CD4-positive, alpha-beta T cell treated with Interferon alpha-2 for 1 hour (primary cell): Measurements from ENCODE around the gene RHOG.
A peak's percentile ranks its signal among the peaks of the same experiment; 100 is the strongest.

Experiments
- DNase-seq, 2 donors: peaks; one replicate each; pipeline ENCODE4 v3.0.0-alpha.2; 2020 to 2022

Gene RHOG

DNA sequence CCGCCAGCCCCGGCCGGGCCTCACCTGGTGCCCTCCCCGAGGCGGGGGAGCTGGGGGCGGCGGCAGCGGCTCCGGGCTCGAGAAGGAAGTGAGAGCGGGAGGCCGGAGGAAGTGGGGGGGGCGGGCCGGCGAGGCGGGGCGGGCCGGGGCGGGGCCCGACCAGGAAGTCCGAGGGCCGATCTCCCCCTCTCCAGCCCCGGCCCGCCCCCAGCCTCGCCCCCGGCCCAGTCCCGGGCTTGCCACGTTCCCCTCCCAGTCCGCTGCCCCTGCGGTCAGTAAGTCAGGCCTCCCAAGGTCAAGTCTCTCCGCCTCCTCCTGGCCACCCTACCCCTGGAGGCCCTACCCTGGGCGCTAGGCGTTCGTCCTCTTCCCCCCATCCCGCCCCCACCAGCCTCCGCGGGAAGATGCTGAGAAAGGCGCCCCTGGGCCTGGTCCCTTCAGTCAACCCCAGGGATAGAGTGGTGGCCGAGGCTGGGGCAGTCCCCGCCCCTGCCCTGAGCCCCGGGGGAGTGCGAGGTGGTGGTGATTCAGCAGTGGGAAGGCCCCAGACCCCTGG is at the start of gene RHOG:
TSS of gene RHOG (minus strand) at position 90 of the 556 bp plus-strand sequence. CDS start 12,821 bp downstream, outside the sequence.
- no peak for DNase-seq

DNA sequence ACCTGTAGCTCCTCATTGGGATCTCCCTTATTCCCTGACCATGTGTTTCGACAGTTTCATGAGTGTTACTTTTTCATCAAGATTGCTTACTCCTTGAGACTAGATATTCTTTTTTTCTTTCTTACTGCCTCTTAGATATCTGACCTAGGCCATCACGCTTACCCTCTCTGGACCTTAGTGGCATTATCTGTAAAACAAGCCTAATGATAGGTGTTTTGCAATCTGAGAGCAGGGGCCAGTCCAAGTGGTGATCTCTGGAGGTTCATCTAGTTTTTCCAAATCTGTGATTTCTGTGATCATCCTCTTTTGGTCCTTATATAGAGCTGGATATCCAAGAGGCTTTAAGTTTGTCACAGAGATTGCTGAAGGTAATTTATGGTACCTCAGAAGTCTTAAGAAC is 49.3 kb upstream of the RHOG start:
- no peak for DNase-seq

DNA sequence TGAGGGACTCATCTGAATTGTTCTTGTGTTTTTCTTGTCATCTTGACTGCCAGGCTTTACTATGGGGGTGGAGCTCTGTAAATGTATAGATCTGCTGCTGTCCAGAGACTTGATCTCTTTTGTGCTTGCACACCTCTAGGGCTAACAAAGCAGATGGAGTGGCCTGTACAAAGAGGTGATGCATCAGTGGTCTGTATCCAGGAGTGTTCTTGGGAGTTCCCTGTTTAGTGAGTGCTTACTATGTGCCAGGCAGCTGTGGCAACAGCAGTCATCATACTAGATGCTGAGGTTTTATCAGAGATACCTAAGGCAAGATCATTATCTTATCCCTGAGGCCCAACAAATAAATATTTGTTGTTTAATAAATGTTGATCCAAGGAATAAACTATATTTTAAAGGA is 48.1 kb upstream of the RHOG start:
- DNase-seq = no peak

DNA sequence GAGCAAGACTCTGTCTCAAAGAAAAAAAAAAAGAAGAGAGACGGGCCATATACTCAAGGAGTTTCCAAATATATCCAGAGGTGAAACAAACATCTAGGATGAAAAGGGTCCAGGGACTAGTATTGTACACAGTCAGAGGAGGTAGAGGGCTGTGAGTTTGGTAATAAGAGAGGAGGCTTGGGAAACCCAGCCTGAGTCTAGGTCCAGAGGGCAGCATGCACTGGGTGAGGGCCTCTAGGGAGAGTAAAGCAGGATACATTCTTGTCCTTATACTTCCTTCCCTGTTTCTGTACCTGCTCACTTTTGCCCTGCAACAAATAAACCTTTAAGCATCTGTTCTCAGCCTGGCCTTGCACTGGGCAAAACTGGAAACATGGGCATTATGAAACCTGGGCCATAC is 46.2 kb upstream of the RHOG start:
- no peak for DNase-seq

DNA sequence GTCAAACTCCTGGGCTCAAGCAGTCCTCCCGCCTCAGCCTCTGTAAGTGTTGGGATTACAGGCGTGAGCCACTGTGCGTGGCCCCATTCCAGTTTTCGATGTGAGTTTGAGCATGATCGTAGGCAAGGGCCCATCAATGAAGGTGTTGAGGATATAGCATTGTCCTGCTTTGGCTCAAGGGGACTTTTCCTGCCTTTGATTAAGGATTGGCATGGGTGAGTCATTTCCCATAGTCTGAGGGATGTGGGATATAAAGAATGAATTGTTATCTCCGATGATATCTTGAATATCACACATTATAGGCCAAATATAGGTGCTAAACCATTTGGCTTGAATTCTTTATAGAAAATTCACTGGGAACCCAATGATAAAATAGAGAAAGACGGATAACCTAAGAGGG is 45.1 kb upstream of the RHOG start:
- no peak for DNase-seq

DNA sequence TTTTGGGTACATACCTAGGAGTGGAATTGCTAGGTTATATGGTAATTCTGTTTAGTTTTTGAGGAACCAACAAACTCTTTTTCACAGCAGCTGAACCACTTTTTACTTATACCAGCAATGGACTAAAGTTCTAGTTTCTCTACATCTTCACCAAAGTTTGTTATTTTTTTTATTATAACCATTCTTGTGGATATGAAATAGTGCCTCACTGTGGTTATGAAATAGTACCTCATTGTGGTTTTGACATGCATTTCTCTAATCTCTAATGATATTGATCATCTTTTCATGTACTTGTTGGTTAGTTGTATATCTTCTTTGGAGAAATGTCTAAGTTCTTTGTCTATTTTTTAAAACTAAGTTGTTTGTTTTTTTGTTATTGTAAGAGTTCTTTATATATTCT is 41.9 kb upstream of the RHOG start:
- peak in 1 of 2 donors; percentile 36 for DNase-seq

DNA sequence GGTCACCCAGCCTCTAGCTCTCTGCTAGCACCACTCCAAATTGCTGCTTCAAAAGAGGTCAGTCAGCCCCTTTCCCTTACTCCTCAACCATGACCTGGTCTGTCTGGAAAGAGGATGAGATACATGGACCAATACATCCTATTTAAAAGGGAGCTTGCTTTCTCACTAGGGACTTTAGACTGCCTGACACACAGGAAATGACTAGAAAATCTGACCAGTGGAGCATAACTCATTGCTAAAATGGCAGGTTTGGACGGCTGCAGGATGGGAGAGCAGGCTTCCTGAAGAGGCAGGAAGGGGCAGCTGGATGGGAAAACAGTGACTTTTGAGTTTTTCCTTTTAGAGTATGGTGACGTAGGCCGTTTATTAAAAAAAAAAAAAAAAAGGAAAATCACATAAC is 40.0 kb upstream of the RHOG start:
- no peak for DNase-seq

DNA sequence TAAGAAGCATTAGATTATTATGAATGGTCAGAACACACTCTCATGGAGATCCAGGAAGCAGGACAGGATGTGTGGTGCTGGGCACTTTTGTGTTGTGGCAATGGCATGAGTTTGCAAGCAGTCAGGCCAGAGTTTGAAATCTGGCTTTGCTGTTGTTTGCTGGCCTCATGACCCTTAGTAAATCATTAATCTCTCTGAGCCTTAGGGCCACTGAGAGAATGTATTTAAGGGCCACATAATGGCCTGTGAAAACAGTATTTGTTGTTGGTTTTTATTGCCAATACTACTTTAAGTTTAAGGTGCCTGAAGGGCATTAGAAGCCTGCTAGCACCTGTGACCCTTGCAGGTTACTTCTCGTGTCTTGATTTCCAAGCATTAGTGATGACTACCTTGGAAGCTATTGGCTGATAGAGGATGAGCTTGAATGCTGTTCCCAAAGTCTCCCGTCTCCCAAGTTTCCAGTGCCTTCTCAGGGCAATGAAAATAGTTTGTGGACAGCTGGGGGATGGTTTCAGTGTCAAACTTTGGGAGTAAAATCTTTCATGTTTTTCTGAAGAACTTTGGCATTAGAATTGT is 39.3 kb upstream of the RHOG start:
- no peak for DNase-seq

DNA sequence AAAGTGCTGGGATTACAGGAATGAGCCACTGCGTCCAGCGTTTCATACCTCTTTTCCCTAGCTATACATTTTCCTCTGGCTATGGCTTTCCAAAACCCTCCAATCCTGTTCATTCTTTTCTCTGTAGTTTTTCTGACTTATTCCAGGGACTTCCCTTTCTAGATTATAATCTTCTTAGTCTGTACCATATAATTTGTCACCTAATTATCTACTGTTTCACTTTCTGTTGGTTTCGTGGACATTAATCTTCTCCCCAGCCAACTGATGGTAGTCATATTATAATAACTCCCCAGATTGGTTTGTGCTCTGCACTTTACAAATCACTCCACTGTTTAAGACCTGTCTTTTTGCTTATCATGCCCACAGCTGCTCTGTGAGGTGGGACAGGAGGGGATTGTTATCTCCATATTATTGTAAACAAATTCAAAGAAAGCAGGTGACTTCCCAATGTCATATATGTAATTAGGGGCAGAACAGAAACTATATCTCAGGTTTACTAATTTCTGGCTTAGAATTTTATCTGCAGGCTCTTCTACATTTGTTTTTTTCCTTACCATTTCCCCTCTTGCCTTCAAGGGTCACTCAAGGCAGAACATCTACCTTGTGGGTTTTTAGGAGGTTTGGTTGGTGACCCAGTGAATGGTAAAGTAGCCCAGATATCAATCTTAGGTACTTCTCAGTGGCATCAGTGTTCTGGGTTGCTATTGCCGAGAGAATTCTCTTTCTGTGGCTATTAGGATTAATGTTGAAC is 38.6 kb upstream of the RHOG start:
- peak in 1 of 2 donors; percentile 53 for DNase-seq

DNA sequence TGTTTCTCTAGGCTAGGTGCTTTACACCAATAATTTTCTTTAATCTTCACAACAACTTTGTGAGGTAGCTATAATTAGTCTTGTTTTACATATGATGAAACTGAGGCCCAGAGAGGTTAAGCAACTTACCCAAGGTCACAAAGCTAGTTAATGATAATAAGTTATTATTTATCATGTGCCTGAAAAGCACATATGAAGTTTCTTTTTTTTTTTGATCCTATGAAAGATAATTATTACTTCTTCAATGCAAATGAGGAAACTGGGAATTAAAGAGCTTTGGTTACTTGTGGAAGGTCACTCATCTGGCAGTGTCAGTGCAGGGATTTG is 37.5 kb upstream of the RHOG start:
- no peak for DNase-seq

DNA sequence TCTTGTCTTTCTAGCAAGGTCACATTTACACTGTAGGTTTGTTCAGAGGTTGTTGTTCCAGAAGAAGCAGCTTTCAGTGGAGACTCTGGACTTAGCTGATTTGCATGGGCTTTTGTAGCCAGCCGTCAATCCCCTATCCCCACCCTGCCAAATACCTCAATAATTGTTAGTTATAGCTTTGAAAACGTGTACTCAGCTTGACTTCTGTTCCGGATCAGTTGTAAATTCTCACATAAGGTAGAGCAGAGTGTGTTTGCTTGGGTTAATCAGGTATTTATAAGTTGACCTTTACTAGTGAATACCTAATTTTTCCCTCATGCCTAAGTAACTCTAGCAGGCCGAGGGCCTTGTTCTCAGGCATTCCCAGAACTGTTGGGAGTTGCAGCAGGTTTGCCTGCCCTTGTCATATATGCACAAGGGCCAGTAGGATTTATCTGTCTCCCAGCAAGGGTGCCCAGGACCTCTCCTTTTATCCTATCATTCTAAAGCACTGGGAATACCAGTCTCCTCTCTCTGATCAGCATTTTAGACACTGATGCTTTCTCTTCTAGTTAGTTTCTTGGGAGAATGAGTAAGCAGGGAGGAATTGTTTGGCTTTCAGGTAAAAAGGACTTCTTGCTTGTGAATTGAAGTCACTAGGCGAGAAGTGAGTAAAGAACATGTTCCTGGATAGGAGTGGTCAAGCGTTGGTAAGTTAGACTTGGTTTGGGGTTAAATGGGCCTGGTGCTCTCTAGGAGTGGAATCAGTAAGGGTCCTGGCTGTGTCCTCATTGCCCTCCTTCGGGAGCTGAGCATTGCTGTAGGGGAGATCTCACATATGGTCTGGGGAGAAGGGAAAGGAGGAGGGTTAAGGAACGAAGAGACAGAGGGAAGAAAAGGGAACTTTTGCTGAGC is 36.9 kb upstream of the RHOG start:
- DNase-seq = no peak

DNA sequence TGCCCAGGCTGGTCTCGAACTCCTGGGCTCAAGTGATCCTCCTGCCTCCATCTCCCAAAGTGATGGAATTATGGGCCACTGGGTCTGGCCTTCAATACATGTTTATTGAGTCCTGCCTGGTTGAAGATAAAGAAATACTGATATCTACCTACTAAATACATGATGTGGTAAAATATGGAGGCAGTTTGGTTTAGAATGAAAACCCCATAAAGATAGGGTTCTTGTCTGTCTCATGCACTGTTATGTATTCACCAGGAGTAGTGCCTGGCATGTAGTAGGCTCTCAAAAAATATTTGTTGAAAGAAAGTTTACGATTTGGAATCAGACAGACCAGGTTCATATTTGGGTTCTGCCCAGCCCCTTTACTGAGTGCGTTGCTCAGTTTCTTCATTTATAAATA is 35.9 kb upstream of the RHOG start:
- DNase-seq = no peak

DNA sequence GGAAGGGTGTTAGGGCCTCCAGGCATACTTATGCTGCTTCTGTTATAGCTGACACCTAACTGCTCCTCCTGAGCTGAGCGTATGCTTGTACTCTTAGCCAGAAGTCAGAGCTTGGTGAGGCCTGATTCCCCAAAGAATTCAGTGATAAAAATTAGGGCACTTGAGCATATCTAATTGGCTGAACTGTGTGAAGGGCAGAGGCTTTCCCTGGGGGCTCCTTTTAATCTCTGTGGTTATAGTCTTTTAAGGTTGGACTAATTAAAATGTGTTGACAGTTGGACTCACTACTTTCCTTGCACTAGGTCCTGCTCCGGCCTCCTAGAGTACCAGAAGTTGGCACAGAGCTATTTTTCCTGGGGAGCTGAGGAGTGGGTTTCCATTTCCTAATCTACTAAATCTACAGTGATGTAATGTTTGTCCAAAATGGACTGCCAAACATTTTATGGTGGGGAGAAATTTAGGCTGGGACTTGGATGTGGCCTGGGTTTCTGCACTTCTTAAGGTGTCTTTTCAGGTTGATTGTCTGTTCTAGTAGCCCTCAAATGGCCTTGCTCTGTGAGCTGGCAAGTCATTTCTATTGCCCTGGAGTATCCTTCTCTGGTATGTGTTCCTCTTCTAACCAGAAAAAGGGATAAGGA is 33.1 kb upstream of the RHOG start:
- DNase-seq = no peak

DNA sequence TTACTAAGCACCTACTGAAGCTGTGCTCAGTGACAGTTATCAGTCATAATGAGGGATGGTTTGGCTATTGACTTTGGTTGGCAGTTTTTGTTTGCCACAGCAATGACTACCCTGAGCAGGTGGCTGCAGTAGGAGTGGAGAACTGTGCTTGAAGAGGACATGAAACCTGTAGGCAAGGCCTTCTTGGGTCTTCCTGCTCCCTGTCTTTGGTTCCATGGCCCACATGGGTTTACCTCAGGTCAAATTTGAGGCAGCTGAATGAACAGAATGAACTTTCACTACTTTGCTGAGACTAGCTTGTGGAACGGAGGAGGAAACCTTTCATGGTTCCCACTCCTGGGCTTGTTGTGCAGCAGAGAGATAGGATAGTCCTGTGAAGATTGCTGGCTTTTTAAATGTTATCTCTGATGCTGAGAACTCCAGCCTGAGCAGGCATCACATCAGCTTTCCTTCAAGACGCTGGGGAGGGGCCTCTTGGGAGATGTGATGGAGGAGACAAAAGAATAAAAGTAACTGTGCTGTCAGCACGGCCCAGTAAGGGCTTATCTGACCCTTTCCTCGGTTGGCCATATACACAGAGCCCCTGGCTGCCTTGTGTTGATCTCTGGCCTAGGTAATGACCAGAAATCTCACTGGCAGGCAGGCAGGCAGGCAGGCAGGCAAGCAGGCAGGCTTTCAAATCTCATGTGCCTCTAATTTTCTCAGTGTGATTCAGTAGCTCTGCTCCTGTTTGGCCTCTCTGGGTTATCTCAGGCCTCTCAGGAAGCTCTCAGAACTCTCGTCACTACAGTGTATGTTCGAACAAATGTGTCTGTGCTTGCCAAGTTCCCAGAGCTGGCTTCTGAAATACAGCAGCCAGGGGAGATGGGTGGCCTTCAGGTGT is 26.7 kb upstream of the RHOG start:
- DNase-seq = no peak

DNA sequence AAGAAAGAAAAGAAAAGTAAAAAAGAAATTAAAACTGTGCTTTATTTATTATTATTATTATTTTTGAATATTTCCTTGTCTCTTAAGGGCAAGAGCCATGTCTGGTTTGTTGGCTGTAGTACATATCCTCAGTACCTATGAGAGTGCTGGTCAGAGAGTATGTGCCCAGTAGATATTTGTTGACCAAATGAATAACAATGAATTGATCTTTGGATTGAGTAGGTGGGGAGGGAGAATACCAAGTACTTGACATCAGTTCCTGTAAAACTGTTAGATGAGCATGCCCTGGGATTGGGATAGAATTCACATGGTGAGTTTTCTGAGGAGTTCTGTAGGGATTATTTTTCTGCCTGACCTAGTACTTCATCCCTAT is 26.1 kb upstream of the RHOG start:
- DNase-seq = no peak

DNA sequence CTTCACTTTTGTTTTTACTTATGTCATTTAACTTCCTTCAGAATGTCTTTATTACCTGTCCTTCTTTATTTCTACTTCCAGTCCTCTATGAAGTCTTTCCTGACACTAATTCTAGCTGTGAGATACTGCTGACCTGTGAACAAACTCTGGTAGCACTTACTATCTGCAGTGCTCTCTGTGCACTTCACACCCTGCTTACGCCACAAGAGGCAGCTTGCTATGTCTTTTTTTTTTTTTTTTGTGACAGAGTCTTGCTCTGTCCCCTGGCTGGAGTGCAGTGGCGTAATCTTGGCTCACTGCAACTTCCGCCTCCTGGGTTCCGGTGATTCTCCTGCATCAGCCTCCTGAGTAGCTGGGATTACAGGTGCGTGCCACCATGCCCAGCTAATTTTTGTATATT is 25.4 kb upstream of the RHOG start:
- DNase-seq = peak; percentile 29 to 35

DNA sequence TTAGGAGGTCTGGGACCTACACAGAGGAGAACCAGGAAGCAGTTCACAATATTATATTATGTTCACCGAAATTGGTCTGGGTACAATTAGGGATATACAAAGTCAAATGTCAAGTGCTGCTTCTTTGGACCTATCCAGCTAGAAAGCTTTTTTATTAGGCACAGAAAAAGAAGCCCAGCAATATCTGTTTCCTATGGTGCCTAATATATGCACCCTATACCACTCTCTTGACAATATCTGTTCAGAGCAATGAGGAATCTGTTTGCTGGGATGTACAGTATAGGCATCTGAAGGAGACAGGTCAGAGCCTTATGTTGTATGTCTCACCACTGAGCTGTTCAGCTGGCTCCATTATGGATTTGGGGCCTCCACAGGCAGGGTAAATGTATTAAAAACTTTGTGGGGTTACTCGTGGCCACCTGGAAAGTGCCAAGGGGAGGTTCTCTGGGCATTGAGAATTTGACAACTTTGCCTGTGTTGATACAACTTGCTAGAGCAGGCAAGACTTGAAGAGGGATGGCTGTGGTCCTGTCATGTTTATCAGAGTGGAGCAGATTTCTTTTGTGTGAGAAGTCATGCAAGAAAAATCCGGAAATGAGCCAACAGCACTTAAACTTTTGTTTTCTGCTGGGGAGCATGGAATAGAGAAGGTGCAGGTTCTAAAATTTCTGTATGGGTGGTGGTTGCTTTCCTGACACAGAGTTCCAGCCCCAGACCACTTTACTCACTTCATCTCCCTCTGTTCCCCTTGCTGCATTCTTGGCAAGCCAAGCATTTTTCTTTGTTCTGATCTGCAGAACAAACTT is 24.8 kb upstream of the RHOG start:
- no peak for DNase-seq

DNA sequence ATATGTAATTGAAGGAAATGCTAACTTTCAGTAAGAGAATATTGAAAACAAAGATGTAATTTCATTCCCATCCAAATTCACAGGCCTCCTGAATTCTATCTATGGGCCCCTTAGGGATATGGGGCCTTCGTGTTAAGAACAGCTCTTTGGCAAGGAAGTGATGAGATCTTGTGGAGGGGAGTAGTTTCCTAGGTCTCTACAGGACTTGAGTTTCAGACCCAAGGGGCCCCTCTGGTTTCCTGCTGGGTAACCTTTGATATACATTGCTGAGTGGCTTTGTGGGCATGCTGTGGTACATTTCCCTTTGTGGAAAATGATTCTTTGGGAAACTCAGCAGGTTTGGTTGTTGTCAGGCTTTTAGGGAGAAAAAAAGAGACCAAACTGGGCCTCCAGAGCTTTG is 20.9 kb upstream of the RHOG start:
- no peak for DNase-seq

DNA sequence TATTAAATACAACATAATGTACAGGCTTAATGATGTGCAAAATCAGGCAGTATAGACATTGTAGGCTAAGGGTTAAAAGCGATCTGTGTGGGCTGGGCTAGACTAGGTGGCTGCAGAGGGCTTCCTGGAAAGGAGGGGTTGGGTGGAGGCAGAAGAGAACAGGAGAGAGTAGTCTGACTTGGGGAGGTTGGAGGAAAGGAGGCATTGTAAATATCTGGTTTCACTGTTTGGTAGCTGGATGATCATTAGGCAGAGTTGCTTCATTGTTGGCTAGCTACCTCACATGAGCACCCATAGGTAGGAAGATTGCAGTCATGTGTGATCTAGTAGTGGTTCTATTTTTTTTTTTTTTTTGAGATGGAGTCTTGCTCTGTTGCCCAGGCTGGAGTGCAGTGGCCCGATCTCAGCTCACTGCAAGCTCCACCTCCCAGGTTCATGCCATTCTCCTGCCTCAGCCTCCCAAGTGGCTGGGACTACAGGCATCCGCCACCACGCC is 20.2 kb upstream of the RHOG start:
- peak; percentile 27 to 64 for DNase-seq

DNA sequence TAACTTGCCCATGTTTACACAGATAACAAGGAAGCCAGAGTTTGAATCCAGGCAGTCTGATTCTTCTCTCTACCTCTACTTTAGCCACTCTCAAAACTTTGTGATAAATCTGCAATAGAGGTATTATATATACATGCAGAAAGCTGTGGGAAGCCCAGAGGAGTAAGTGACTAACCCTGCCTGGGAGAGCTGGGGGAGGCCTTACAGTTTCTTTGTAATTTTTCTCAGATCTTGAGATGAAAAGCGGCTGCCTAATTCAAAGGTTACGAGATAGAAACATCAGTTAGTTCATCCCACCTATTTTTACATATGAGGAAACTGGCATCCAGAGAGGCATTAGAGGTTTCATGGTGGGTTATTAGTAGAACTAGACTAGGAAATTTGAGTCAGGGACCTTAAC is 19.6 kb upstream of the RHOG start:
- DNase-seq = no peak

DNA sequence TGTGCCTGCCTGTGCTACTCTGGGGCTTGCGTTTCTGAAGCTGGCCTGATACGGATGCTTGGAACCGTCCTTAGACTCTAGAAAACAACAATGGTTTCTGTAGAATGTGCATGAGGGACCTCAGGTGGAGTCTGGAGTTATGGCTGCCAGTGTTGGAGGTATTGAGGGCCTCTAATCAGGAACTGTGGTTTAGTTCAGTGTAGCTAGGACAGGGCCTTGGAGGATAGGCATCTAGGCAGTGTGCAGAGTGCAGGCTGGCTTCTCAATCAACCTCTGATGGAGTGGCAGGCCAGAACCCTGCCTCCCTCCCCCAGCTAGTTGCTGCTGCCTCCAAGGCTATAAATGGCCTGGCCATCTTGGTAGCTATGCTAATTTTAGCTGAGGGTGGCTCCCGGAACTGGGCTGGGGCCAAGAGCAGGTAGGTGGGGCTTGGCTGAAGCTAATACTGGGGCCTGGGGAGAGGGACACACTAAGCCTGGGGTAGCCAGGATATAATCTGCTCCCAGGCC is 18.7 kb upstream of the RHOG start:
- DNase-seq = peak in 1 of 2 donors; percentile 50
